Cardiac fibroblast (primary cell): Measurements from ENCODE around the gene DPP6.

Experiments used
- DNase-seq, 2 donors: peaks; one replicate each; pipeline versions ENCODE4 v3.0.0 to v3.0.0-alpha.2; 2010; ENCODE audit warnings: low read depth in 2 of 2
- H3K4me3 ChIP-seq, 2 donors: replicated peaks in 1 of 2; 1 replicate in 1 of 2; 2 replicates in 1 of 2; pipeline ENCODE4 v1.5.1; 2011; ENCODE audit warnings: low read depth in 2 of 2, low read length in 2 of 2, mild to moderate bottlenecking in 2 of 2, moderate library complexity in 1 of 2
- TF ChIP-seq, protein P1 (sequence below): IDR thresholded peaks from one replicate; pipeline ENCODE4 v1.5.1; 2011; ENCODE audit warnings: low read depth, mild to moderate bottlenecking, low read length, inconsistent platforms

Gene DPP6

DNA sequence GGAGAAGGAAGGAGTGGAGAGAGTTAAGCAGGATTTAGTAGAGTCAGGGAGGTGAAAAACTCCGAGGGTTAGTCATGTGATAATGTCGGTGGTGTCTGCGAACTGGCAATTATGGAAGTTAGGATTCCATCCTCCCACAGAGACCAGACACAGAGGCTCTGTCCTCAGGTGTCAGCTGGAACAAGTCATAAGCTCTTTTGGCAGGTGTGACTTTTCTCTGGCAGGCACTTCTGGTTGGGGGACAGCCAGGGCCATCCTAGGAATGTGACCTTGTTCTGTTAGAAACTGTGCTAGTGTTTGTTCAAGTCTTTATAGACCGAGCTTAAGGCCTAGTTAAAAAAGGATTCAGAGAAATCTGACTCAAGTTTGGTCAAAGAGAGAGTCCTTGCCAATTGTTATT is 371.0 kb downstream of the DPP6 start:
- TF ChIP-seq, protein P1, sequence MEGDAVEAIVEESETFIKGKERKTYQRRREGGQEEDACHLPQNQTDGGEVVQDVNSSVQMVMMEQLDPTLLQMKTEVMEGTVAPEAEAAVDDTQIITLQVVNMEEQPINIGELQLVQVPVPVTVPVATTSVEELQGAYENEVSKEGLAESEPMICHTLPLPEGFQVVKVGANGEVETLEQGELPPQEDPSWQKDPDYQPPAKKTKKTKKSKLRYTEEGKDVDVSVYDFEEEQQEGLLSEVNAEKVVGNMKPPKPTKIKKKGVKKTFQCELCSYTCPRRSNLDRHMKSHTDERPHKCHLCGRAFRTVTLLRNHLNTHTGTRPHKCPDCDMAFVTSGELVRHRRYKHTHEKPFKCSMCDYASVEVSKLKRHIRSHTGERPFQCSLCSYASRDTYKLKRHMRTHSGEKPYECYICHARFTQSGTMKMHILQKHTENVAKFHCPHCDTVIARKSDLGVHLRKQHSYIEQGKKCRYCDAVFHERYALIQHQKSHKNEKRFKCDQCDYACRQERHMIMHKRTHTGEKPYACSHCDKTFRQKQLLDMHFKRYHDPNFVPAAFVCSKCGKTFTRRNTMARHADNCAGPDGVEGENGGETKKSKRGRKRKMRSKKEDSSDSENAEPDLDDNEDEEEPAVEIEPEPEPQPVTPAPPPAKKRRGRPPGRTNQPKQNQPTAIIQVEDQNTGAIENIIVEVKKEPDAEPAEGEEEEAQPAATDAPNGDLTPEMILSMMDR: no peak
- no peak overlapping the region for H3K4me3 ChIP-seq
- no peak for DNase-seq

DNA sequence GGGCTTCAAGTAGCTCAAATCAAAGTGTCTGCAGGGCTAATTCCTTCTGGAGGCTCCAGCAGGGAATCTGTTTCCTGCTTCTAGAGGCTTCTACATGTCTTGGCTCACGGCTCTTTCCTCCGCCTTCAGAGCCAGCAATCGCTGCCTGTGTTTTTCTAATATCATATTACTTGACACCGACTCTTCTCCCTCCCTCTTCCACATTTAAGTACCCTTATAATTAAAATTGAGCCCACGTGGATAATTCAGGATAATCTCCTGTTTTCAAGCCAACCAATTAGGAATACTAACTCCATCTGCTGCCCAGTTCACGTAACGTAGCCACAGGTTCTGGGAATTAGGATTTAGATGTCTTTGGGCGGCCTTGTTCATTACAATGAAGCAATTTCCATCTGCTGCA is 372.2 kb downstream of the DPP6 start:
- H3K4me3 ChIP-seq: no peak overlapping the region
- TF ChIP-seq, protein P1: no peak
- DNase-seq: no peak

DNA sequence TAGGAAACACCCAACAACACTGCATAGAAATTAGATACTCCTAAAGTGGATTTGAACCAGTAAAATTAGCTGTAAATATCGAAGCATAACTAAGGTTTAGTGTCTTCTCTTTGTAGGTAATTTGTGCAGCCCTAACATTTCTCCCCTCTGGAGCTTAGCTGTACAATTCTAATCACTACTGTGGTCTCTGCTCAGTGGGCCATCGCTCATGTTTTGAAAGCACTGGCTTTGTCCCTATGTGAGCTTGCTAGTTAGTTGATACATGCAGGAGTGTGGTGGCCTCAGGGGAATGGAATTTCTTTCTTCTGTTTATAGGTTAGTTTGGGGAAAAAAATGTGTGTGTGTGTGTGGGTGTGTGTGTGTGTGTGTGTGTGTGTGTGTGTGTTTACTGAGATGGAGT is 373.1 kb downstream of the DPP6 start:
- TF ChIP-seq, protein P1: no peak
- H3K4me3 ChIP-seq: no peak overlapping the region
- no peak for DNase-seq

DNA sequence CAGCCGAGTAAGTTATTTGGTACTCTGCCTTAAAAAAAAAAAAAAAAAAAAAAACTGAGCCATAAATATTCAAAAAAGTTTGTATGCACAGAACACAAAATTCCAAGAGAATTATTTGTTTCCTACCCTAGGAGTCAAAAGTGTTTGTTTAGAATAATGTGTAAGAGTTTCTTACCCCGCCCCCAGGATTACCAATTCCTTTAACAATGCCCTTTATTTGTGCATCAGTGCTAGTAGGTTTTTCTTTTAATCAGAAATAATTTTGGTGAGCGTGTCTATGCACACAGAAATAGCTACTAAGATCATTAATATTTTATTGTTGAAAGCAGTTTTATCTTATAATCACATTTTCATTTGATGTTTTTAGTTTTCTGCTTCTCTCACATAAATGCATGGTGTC is 374.6 kb downstream of the DPP6 start:
- no peak overlapping the region for H3K4me3 ChIP-seq
- TF ChIP-seq, protein P1: no peak
- DNase-seq: no peak

DNA sequence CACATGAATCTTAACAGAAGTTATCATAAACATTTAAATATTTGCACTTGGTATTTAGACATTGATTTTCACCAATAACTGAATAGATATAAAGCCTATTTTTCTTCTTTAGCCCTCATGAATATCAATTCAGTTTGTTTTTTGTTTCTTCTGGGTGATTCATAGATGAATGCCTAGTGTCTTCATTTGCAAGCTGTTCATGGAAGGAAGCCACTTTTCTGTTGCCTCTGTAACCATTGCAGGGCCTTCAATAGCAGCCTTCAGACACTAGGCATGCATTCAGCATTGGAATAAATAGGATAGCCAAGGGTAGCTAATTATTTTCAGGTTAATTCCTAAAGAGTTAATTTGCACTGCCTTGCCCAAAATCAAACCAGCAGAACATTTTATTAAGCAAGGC is 375.3 kb downstream of the DPP6 start:
- TF ChIP-seq, protein P1: no peak
- no peak overlapping the region for H3K4me3 ChIP-seq
- no peak for DNase-seq

DNA sequence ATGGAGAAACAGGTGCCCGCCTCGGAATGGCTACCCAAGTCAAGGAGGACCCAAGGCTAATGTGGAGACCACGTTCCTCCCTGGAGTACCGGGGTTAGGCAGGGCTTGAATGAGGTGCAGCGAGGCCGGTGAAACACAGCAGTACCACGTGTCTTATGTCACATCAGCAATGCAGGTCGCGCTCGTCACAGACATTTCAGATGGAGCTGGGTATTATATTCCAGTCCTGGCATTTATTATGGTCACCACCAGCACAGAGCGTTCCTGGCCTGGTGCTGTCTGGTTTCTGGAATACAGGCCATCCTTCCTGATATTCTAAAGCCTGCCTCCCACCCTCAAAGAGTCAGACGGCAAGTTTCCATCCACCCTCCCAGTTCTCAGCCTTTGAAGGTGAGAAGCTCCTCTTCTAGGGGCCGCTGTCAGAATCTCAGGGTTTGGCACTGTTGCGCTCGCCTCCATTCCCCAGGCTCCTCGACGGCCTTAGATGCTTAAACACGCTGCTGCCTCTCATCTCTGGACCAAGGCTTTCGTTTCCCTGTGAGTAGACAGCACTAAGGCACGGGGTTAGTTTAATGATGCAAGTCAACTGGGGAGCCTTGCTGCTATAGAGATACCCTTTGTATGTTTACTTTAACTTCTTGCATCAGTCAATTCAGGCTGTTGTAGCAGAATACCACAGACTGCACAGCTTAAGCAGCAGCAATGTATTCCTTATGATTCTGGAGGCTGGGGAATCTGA is 377.6 kb downstream of the DPP6 start:
- TF ChIP-seq, protein P1: no peak
- DNase-seq: no peak
- no peak overlapping the region for H3K4me3 ChIP-seq

DNA sequence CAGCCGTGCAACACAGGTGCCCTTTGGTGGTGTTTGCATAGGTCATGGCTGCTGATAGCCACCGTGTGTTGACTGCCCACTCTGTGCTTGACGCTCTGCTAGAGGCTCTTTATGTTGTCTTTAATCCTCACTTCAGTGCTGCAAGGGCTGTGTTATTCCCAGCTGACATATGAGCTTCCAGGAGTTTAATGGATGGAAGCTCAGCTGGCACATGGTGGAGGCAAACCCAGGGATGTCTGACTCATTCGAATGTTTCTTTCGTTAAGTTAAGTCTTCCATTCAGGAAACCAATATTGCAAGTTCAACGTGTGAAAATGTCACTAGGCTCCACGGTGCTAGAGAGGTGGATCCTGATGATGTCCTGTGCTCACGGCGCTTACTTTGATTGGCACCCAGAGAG is 378.4 kb downstream of the DPP6 start:
- DNase-seq: no peak
- H3K4me3 ChIP-seq: no peak overlapping the region
- TF ChIP-seq, protein P1: no peak
